Stimulated activated CD8-positive, alpha-beta memory T cell treated with anti-CD3 and anti-CD28 coated beads, Interleukin-2, amount 100 ng/mL, for 48 hours (primary cell): ENCODE data around the gene C3orf70.

Source experiments
- DNase-seq, 2 donors: peaks; one replicate each; pipeline ENCODE4 v3.0.0-alpha.2; 2020; ENCODE audit warnings: low read depth in 2 of 2

The C3orf70 gene

DNA sequence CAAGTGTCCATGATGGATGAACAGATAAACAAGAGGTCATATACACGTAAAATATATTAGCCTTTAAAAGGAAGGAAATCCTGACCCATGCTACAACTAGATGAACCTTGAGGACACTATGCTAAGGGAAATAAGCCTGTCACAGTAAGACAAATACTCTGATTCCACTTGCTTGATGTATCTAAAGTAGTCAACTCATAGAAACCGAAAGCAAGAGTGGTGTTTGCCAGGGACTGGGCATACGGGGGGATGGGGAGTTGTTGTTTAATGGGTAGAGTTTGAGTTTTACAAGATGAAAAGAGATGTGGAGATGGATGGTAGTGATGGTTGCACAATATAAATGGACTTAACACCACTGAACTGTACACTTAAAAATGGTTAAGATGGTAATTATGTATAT is 65.4 kb downstream of the C3orf70 start:
- DNase-seq: no peak

DNA sequence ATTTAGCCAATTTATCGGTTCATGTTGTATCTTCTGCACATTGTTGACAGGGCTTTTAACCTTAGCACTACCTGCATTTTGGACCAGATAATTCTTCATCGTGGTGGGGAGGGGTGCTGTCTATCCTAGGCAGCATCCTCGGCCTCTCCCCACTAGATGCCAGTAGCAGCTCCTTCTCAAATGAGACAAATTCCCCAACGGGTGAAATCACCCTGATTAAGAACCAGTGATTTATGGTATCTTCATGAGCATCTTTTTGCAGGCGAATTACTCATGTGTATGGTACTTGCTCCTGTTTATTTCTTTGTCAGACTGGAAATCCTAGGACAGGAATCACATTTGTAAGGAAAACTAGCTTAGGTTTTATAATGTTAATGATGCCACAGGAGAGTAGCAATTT is 68.0 kb downstream of the C3orf70 start:
- DNase-seq: no peak

DNA sequence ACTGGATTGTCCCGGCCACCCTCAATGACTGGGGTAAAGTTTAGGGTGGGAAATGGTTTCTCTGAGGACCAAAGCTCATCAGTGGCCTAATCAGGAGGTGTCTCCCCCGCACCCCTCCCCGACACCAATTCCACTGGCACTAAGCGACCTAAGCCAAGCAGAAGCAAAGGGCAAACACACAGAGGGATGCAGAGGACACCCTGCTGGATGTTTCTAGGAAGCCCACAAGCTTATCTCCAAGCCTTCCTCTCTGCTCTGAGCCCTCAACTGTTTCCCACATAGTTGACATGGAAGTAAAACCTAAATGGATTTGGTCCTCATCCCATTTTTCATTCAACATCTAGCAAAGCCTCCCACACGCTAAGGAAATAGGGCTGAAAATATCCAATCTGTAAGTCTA is 68.5 kb downstream of the C3orf70 start:
- DNase-seq: no peak

DNA sequence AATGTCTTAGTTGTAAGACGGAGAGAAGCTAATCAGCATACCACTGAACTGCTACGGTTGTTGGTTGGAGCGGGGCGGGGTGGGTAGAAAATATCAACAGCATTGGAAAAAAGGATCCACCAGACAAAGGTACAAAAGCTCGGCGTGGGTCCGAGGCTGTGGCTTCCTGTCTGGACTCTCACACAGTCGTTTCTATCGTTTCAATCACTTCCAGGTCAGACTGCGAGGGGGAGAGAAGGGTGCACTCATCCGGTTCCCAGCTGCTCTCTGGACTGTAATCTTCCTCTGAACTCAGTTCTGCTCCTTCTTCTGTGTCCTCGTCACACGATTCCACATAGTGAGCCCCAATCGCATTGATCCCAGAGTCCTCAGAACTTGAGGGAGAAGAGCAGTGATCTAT is 70.0 kb downstream of the C3orf70 start:
- no peak for DNase-seq

DNA sequence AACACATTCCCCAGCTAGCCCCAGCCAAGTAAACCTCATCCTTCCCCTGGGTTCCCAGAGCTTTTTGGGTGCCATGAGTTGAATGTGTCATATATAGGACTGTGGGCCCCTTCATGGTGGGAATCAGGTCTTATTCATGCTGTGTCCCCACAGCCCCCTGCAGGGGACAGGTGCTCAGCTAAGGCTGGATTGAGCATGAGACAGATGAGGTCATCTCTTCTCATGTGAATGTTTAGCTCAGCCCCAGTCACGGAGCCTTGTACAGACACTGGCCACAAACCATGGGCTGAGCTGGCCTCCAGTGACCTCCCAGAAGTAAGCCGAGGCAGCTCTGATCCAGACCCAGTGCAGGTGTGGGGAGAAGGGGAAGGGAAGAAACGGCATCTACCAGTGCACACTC is 70.7 kb downstream of the C3orf70 start:
- DNase-seq: no peak

DNA sequence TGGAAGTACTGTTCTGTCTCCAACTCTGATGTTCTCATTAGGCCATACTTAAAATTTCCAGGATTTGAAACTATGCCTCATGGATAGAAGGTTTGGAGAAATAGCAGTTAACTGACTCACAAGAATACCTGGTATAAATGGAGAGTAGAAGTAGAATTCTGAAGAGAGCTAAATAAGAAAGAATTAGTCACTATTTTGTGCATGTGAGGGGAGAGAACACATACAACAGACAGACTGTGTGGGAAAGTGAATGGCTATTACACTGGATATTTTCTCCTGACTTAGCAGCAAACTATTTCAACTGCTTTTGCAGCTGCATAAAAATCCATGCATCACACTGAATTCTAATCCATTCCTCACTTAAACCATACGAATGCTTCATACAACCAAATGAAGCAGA is 71.3 kb downstream of the C3orf70 start:
- DNase-seq: no peak

DNA sequence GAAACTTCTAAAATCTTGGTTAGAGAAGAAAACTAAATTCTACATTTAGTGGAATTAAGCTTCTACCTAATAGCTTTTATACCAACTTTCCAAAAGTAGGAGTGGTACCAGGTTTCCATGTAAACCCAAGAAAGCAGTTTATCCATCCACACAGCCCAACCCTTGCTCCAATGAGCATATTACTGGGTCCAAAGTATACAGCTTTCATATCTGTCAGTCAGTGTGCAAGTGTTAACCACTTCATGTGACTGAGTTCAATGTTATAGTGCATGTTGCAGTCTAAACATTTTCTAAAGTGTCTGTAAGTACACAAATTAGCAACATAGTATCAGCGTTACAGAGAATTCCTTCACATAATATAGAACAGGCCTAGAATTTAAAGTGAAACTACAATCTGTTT is 73.2 kb downstream of the C3orf70 start:
- DNase-seq: no peak

DNA sequence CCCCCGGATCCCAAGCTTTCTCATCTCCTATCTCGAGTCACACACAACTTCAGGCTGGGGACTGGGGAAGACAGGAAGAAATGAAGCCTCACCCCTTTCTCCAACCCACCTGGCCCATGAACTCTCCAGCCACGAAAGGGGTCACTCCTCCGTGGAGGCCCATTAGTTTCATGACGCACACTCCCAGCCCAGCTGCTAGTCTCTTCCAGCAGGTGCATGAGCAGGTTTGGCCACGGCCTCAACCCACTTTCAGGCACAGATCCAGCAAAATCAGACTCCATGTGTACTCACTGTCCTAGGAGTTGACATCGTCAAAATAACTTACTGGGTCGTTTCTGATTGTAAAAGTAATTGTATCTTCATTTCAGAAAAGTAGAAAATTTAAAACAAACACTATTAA is 76.6 kb downstream of the C3orf70 start:
- no peak for DNase-seq

DNA sequence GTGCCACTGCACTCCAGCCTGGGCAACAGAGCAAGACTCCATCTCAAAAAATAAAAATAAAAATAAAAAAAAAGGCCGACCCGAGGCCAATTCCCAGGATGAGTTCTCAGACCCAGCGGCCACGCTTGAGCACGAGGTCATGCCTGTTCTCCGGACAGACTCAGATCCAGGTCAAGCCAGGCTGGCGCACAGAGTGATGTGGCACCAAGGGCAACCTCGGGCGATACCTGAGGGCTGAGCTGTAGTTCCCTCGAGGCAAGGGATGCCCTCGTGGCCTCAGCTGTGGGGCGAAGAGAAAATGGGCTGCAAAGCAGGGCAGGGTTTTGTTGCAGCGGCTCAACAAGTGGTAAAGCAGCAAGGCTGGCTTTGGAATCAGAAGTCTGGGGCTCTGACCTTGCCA is 77.3 kb downstream of the C3orf70 start:
- DNase-seq: no peak

DNA sequence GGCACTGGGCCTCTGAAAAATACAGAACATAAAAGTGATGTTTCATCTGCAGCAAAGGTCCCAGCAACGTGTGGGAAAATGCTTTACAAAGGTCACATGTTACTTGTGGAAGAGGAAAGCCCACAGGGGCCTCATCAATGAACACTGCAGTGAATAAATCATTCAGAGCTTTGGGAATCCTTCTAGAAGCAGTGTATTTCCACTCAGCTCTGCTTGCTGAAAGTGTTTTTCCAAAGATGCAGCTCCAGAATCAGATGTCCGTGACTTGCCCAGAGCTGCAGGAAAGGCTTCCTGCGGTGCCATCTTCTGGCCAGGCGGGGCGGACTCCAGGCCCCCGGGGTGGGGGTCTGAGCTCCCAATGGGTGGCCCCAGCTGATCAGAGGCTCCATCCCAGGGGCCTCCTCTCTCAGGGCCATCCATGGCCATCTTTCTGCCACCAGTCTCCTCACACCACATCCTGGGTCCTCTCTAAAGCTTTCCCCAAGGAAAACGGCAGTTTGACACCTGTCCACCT is 81.5 kb downstream of the C3orf70 start:
- no peak for DNase-seq

DNA sequence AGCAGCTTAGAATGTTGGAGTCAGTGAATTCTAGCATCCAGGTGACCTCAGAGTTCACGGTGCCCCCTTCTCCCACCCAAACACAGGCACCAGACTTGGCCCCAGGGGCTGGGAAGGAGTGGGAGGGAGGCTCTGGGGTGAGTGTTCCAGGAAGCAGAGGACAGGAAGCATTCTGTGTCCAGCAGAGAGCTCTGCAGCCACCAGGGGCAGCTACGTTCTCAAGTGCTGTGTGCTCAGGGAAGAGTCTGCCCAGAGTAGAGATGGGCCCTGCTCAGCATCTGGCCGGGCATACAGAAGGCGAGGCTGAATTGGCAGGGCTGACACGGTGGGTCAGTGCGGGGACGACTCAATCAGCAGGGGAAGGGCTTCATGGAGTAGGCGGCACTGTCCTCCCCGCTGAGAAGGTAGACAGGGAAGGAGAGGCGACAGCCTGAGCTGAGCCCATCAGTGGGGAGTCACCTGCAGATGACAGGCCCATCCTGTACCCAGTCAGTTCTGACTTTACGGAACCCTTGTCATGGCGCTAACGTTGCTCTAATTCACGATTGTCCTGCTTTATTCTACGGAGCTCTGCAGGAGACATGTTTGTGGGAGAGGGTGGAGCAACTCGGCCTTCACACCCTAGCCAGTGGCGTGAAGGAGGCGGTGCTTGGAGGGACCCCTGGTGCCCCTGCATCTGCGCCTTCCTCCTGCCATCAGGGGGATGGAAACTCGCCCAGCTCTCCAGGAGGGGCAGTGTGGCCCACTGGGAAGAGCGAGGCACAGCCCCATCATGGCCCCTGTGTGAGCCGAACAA is 82.2 kb downstream of the C3orf70 start:
- no peak for DNase-seq

DNA sequence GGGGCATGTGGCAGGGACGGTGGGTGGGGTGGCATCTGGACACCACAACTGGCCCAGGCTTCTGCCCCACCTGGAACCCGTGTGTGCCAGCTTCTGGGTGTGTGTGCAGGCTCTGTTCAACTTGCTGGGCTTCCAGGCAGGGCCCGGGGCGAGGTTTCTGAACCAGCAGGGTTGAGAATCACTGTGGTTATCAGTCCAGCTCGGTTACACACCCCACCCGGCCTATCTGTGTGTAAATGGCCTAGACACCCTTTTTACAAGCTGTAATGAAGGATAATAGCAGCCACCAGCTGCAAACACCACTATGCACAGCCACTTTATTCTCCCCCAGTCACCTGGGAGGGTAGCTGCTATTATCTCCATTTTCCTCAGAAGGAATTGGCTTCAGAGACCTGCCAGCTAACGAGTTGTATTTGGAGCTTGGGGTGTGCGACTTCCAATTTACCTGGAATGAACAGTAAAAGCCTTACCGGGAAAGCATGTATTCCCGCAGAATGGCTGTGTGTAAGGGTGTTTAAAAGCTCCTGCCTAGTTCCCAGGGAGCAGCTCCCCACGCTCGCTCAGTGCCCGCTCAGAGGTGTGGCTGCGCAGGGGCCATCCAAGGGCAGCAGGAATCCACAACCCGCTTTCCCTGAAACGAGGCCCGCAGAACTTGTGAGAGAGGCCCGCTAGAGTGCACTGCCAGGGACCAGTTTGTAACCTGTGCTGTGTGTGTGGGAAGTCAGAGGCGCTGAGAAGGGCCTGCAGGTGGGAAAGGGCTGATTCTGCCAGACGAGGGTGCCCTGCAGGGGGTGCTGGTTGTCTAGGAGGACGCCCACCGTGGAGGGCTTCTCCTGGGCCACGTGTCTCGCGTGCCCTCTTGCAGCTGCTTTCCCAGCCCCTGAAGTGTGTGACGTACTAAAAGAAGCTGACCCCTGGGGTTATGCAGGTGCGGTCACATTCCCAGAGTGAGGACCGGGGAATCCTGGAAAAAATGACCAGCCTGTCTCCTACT is 83.5 kb downstream of the C3orf70 start:
- DNase-seq: no peak

DNA sequence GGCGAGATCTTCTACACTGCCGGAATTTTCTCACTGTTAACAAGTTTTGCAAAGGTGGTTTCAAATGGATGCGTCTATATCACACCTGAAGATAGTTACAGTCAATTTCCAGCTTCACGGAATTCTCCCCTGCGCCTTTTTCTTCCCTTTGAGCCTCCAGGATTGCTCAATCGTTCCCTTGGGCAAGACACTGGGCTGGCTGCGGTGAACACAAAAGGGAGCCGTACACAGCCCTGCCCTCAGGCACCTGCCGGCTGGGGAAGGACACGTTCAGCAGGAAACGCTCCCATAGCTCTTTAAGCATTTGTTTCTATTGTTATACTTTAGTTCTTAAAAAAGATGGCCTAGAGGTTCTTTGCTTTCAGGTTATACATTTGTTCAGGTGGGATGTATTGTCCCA is 85.7 kb downstream of the C3orf70 start:
- no peak for DNase-seq

DNA sequence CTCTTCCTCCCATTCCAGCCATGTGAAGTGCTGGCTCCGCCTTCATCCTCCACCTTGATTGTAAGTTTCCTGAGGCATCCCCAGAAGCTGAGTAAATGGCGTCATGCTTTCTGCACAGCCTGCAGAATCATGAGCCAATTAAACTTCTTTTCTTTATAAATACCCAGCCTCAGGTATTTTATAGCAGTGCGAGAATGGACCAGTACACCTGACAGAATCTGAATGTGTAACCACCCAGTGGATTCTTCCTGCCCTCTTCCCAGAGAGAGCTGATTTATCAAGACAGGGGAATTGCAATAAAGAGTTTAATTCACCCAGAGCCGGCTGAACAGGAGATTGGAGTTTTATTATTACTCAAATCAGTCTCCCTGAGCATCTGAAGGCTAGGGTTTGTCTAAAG is 86.6 kb downstream of the C3orf70 start:
- DNase-seq: no peak

DNA sequence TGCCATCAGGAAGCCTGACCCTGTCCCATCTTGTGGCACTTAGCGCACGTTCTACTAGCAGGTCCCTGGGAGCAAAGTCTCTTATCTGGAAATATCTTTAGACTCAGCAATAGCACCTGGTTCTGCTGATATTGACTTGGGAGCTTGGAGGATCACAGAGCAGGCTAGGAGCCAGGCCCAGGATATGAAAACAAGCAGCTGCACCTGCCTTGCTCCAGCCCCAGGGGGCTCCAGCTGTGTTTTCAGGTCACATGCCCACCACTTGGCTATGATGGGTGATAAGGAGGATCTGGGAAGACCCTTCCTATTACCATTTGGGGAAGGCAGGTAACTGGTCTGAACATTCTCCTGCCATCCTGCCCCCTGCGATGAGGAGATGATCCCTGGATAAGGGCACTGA is 87.8 kb downstream of the C3orf70 start:
- no peak for DNase-seq

DNA sequence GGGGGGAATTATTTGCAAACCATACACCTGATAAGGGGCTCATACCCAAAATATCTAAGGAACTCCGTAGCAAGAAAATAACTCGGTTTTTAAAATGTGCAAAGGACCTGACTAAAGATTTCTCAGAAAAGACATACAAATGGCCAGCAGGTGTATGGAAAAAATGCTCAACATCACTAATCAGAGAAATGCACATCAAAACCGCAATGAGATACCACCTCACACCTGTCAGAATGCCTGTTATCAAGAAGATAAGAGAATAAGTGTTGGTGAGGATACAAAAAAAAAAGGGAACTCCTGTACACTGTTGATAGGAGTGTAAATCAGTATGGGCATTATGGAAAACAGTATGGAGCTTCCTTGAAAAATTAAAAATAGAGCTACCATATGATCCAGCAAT is 89.4 kb downstream of the C3orf70 start:
- no peak for DNase-seq

DNA sequence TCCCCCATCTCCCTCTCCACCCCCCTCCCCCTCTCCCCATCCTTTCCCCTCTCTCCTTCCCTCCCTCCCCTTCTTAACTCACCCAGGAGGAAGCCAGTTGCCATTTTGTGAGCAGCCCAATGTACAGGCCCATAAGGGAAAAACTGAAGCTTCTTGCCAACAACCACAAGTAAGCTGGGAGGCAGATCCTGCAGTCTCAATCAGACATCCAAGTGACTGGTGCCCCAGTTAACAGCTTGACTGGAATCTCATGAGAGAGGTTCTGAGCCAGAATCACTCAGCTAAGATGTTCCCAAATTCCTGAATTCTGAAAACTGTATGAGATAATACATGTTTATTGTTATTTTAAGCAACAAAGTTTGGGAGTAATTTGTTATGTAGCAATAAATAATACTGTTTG is 90.7 kb downstream of the C3orf70 start:
- DNase-seq: no peak

DNA sequence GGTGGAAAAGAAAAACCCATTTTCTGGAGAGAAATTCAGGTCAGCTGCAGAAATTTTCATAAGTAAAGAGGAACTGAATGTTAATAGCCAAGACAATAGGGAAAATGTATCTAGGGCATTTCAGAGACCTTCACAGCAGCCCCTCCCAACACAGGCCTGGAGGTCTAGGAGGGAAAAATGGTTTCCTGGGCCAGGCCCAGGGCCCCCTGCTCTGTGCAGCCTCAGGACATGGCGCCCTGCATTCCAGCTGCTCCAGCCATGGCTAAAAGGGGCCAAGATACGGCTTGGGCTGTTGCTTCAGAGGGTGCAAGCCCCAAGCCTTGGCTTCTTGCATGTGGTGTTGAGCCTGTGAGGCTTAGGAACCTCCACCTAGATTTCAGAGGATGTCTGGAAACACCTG is 92.2 kb downstream of the C3orf70 start:
- no peak for DNase-seq

DNA sequence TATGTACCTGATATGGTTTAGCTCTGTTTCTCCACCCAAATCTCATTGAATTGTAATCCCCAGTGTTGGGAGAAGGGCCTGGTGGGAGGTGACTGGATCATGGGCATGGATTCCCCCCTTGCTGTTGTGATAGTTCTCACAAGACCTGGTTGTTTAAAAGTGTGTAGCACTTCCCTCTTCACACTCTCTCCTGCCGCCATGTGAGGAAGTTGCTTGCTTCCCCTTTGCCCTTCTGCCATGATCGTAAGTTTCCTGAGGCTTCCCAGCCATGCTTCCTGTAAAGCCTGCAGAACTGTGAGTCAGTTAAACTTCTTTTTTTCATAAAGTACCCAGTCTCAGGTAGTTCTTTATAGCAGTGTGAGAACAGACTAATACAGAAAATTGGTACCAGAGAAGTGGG is 93.1 kb downstream of the C3orf70 start:
- no peak for DNase-seq

DNA sequence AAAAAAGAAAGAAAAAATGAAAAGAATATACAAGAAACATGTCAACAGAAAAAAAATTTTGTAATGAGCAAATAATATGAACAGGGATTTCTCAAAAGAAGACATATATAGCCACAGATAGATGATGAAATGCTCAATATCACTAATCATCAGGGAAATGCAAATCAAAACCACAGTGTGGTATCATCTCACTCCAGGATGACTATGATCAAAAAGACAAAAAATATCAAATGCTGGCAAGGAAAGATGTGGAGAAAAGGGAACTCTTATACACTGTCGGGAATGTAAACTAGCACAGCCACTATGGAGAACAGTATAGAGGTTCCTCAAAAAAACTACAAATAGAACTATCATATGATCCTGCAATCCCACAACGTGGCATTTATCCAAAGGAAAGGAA is 94.1 kb downstream of the C3orf70 start:
- DNase-seq: no peak

DNA sequence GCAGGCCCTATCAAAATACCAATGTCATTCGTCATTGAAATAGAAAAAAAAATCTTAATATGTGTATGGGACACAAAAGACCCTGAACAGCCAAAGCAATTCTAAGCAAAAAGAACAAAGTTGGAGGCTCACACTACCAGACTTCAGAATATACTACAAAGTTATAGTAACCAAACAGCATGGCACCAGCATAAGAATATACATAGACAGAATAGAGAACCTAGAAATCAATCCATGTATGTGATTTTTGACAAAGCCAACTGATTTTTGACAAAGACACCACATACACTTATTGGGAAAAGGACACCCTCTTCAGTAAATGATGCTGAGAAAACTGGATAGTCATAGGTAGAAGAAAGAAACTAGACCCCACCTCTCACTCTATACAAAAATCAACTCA is 95.0 kb downstream of the C3orf70 start:
- DNase-seq: no peak

DNA sequence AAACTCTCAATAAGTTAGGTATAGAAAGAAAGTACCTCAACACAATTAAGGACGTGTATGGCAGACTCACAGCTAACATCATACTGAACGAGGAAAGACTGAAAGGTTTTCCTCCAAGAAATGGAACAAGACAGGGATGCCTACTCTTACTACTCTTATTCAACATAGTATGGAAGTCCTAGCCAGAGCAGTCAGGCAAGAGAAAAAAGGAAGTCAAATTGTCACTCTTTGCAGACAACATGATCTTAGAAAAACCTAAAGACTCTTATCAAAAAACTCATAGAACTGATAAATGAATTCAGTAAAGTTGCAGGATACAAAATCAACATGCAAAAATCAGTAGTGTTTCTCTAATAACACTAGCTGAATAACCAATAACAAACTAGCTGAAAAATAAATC is 96.0 kb downstream of the C3orf70 start:
- DNase-seq: no peak

DNA sequence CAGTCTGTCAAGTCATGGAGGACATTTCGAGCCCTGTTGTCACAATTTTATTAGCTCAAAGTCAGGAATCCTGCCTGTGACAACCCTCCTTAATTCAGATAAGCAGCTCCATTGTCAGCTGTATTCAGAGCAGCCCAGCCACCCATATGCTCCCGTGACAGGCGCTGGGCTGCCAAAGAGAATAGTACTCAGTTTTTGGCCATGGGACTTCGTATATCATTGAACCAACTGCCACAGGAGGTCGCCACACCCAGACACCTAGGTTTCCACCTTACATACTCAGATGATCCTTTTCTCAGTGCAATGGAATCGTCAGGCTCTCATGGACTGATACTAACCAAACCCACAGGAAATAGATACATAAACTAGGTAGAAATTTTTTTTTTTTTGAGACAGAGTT is 100.2 kb downstream of the C3orf70 start:
- DNase-seq: no peak
